HG03354 (cell line): ENCODE measurements around the gene SLC6A15.

Experiments used
- ATAC-seq: cut with Tn5 transposase; IDR thresholded peaks from one replicate; pipeline ENCODE4 v1.9.1; 2021; ENCODE audit warnings: mild to moderate bottlenecking; ENCODE audit not compliant: unreplicated experiment, poor library complexity, severe bottlenecking

Gene SLC6A15

DNA sequence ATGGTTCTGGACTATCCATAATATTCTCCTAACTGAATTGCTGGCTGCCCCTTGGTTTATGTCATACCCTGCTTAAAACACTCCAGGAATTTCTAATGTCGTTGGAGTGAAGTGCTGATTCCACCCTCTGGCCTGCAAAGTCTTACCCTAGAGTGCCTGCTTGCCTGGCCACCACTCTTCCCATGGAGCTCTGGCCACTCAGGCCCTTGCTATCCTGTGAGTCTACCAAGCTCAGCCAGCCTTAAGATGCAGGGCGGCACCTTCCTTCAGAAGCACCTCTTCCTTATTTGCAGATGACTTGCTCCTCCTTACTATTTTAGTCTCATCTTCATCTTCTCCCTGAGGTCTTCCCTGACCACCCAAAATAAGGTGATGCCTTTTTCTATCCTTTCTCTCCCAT lies 35.3 kb downstream of the SLC6A15 start:
- ATAC-seq: no peak

DNA sequence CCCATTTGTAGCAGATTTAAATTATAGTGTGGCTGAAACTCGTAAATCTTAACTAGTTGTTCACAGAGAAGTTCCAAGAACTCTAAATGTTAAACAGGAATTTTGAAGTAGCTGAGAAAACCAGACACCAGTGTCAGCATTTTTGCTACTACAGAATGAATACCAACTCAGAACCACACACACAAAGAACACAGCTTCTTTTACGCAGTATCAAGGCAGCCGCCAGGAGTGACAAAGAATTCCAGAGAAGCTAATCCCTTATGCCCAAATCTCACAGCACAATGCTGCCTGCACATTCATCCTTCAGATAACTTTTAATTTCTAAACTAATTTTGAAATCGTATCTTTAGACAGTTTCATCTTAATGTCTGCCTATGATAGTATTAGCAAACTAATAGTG lies 37.4 kb downstream of the SLC6A15 start:
- no peak for ATAC-seq

DNA sequence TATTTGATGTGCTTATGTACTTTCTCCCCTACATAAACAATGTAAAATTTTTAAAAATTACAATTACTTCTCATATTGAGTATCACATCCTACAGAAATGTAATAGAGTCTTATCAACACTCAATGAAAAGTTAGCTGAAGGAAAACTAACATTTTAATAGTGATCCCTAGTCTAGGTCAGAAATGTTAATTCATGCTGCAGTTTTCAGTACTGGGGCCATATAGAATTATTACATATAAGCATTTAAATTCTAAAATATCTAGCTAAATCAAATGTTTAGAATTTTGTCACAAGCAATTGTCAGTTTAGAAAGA lies 37.8 kb downstream of the SLC6A15 start:
- peak; percentile 11 for ATAC-seq

DNA sequence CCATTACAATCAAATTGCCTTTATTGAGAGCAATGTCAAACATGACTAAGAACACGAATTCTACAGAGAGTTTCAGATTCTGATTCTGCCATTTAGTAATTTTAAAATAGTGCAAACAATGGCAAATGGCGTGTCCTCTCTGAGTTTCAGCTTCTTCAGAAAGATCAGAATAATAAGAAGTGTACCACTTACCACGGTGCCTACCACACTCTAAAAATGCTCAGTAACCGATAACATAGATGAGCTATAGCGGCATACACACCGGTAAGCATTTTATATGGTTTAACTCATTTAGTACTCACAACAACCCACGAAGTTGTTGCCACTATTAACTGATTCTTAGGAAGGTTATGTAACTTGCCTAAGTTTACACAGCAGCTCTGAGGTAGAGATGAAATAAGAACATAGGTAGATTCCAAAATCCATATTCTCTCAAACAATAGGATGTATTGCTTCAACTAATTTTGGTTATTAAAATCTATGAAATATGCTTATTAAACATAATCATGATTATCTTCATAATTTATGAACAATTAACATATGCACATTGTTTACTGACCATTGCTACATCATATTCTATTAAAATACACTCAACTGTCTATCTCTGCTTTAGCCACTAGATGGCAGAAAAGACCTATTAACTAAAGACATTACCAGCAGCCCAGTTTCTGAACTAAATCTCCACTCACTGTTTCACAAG lies 38.3 kb downstream of the SLC6A15 start:
- ATAC-seq: peak; percentile 98

DNA sequence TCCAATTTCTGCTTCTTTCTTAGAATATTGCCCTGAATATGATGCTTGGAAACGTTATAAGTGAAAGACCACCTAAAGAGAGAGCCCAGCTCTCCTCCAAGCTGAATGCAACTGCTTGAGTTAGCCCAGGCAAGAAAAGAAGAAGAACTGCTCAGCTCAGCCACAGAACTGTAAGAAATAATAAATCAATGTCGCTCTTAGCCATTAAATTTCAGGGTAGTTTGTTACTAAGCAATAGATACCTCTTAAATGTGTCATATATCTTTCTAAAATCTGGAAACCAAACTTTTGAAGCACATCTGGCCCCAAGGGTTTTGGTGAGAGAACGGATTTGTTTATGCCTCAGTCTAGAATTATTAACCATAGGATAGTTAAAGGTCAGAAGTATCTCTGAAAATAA lies 50.4 kb downstream of the SLC6A15 start:
- ATAC-seq: no peak

DNA sequence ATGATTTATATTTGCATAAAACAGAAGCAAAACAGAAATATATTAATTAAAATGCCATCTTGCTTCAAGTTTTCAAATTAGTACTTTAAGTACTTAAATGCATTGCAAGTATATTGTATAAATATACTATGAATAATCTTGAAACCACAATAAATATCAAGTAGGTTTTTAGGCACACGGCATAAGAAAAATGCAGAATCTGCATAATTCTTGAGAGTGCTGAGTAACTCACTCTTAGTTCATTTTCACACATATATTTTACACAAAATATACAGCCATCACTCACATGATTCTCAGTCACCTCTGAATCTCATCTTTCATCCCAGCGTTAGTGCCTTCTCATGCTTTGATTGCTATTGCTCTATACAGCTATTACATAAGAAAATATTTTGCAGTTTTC lies 51.9 kb downstream of the SLC6A15 start:
- no peak for ATAC-seq

DNA sequence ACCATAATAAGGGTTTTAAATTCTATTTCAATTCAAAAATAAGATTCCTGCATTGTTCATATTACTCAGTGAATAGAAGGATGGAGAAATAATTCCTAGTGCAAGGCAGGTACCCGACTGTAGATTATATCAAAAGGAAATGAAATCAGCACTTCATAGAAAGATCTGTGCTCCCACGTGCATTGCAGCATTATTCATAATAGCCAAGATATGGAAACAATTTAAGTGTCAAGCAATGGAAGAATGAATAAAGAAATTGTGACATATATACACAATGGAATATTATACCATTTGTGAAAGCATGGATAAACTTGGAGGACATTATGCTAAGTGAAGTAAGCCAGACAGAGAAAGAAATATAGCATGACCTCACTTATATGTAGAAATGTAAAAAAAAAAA lies 53.8 kb downstream of the SLC6A15 start:
- ATAC-seq: no peak

DNA sequence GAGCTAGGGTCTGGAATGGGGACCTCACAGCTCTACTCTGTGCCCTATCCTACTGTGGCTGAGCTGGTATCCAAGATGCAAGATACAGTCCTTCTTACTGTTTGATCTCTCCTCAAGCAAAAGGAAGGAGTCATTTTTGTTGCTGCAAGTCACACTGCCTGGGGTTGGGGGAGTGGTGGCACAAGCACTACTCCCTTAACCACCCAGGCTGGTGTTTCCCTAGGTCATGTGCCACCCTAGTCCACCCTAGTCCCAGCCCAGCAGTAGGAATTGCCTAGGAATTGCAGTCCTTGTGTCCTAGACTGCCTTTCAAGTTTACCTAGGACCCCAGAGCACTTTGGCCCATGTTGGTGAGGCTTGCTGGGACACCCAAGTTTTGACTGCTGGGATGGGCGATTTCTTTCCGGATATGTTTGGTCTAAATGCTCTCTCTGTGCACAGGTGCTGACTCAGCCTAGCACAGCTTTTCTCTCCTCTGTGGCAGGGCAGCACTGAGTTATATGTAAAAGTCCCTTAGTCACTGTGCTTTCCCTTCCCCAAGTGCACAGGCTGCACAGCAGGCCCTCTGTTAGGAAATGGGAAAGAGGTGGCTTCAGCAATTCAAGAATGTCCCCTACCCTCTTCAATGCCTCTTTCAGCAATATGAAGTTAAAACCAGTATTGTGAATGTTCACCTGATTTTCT lies 54.9 kb downstream of the SLC6A15 start:
- no peak for ATAC-seq

DNA sequence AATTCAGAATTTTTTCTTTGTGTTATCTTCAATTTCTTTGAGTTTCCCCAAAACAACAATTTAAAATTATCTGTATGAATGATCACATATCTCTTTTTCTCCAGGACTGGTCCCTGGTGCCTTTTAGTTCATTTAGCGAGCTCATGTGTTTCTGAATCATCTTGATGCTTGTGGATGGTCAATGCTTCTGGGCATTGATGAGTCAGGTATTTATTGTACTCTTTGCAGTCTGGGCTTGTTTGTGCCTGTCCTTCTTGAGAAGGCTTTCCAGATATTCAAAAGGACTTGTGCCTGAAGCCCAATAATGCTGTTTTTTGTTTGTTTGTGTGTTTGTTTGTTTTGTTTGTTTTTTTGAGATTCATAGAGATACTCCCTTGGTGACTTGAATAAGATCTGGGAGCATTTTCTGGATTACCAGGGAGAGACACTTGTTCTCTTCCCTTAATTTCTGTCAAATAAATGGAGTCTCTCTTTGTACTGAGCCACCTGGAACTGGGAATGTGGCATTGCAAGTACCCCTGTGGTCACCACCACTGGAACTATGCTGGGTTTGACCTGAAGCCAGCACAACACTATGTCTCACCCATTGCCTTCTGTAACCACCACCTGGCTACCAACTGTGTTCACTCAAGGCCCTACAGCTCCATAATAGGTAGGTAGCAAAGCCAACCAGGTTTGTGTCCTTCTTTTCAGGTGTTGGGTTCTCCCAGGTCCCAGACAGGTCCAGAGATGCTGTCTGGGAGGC lies 56.3 kb downstream of the SLC6A15 start:
- no peak for ATAC-seq

DNA sequence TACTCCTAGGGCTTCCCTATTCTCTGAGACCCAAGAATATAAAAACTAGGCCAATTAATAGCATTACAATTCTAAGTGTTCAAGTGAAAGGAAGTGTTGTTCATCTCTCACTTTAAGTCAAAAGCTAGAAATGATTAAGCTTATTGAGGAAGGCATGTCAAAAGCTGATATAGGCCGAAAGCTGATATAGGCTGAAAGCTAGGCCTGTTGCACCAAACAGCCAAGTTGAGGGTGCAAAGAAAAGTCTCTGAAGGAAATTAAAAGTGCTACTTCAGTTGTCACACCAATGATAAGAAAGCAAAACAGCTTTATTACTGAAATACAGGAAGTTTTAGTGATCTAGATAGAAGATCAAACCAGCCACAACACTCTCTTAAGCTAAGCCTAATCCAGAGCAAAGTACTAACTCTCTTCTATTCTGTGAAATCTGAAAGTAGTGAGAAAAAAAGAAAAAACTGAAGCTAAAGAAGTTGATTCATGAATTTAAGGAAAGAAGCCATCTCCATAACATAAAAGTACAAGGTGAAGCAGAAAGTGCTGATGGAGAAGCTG lies 68.9 kb downstream of the SLC6A15 start:
- ATAC-seq: no peak

DNA sequence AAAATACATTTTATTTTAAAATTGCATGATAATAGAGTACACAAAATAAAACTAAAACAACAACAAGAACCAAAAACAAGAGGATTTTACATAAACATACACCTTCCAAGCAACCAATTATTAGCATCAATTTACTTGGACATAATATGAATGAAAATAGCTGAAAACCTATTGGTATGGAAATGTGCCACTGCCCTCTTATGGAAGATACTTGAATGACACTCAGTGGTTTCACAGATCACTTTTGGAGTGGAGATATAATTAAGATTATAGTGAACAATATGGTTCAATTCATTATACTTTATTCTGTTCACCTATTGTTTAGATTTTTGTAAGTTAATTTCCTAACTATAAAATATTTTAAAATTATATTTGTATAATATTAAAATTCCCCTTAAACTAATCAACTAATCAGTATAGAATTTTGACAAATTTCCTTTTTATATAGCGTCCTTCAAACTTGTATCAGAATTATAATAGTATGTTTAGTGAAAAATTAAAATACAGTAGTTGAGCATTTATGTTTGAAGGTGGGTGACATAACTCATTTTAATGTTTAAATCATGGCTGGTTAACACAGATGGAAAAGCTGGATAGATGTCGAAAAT lies 70.1 kb downstream of the SLC6A15 start:
- peak; percentile 86 for ATAC-seq

DNA sequence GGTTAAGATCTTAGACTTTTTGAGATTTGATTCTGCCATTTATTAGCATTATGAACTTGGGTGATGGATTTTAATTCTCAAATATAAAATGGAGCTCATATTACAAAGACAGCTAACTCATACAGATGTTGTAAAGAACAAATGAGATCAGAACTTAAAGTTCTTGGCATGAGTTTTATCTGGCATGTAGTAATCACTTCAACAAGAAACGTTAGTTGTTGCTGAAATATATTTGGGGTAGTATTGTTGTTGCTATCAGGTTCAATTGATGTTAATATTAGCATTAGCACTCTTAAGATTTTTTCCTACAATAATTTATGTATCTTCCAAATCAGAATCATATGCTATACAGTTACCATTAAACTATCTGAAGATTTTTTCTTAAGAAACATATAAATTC lies 71.0 kb downstream of the SLC6A15 start:
- ATAC-seq: no peak

DNA sequence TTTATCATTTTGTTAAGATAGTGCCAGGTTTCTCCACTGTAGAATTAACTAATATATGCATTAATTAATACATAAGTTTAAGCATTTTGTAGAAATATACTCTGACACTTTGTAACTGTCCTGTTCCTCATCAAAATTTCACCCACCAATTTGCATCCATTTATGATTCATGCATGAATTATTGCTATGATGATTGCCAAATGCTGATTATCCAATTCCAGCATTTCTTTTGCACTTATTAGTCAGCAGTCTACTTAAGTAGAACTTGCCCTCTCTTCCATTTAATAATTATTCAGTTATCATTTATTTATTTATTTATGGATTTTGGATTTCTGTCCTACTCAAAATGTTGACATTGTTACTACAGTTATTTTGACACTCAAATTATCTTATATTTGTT lies 72.2 kb downstream of the SLC6A15 start:
- no peak for ATAC-seq

DNA sequence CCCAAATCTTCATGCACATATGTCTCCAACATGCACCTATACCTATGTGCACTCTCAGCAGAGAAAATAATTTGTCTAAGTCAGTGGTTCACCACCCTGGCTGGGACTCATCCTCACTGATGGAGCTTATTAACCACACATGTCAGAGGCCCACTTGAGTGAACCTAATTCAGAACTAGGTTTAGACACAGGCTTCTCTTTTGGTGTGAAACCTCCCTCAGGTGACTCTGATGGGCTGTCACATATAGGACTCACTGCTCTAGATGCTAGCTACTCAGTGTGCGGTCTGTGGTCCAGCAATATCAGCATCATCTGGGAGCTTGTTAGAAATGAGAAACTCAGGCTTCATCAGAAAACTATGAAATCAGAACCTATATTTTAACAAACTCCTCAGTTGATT lies 85.7 kb downstream of the SLC6A15 start:
- ATAC-seq: no peak

DNA sequence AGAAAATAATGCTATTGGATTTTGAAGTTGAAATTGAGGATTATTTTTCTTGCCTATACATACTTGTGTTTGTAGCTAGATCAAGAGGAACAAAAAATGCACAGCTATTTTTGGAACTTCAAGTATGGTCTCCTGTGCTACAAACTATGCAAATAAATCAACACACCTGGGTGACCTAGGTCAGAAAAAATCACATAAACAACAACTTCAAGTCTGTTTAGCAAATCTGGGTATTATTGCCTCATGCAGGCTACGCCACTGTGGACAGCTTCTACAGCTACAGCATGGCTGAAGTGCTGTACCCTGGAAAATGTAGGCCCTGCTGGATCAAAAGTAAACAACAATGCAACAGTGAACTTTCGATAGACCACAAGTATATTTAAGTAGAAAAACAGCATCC lies 87.5 kb downstream of the SLC6A15 start:
- ATAC-seq: peak; percentile 50

DNA sequence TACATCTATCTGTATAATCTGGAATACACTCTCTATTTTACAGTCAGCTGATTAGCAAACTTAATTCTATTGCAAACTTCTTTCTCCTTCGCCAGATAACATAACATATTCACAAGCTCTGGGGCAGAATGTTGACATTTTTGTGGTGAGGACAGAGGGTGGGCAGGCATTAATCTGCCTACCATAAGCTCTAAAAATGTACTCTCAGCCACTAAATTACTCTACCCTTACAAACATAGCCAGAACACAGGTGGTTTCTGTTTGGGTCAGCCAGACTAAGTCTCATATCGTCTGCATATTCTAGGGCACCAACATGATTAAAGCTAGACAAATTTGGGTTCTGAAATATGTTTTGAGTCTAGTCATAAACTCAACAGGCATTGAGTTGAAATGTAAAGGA lies 90.1 kb downstream of the SLC6A15 start:
- ATAC-seq: no peak

DNA sequence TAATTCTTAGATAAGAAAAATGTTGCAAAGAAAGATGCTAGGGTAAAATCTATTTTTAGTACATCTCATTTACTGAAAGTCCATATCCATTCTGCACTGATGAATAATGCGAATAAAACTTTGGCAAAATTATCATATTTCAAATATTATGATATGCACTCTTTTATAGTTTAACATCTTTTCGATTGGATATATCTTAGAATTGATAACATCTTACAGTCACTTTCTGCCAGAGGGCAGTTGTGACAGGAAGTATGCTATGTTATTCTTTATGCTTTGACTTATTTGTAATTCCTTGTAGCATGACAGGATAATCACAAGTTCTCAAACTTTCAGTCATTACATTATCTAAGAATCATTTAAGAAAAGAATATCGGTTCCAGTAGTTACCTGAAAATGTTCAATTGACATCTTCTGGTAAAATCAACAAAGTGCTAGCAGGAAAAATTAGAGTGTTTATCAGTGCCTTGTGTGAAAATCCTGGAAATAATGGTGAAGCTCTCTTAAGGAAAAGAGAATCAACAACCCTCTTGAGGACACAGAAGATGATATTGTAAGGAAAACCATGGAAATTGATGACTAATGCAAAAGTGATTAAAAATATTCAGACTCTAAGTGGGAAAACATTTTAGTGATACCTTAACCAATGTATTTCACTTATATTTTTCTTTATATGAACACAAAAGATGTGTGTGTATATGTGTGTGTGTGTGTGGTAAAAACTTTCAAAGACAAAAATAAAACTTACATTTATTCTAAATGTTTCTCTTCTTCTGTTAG lies 95.5 kb downstream of the SLC6A15 start:
- no peak for ATAC-seq

DNA sequence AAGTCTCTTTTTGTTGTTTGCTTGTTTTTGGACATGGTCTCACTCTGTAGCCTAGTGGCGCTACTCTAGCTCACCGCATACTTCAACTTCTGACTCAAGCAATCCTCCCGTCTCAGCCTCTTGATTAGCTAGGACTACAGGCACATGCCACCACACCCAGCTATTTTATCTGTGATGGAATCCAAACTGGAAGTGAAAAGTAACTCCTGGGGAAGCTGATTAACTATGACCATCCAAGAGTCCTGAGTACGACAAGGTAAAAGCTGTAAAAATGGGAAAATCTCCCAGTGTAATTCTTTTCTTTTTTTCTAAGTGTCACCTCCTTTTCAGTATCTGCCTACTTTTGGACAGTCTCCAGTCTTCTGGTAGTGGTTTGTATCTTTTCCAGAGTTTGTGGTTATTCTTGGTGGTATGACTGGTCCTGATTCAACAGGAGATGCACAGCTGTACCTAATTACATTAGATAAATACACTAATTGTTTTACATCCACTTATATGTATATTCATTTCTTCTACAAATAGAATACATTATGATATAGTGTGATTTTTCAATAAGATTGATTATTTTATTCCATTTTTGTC lies 97.8 kb downstream of the SLC6A15 start:
- no peak for ATAC-seq
